Activated CD8-positive, alpha-beta T cell treated with anti-CD3 and anti-CD28 coated beads for 36 hours (primary cell): ENCODE data around the gene HCAR2. TPM values are rescaled to one million over a fixed set of nuclear protein-coding genes. Genes with fewer than 3 reads are reported as not detected.
"Not testable (repeated sequence)": the region's sequence is repeated elsewhere in the genome, so short reads cannot be mapped to it uniquely, and the experiment has no call there.

Experiments used
- ATAC-seq: fragments of 200-7000 bp; cut with Tn5 transposase; one replicate; pipeline ENCODE4 v1.10.0; 2021; ENCODE audit warnings: mild to moderate bottlenecking, moderate library complexity
- CTCF ChIA-PET: fragments of 350-600 bp; sonication (Branson Sonifier 250); formaldehyde crosslinking; loops from one replicate; lab custom pipeline; 2021; ENCODE audit warnings: antibody characterized with exemption; lab: Charles Lee
- POLR2A ChIA-PET: fragments of 350-600 bp; sonication (Branson Sonifier 250); formaldehyde crosslinking; loops from one replicate; lab custom pipeline; 2021; ENCODE audit warnings: antibody characterized with exemption; lab: Charles Lee
- DNase-seq: peaks from one replicate; pipeline ENCODE4 v3.0.0-alpha.2; 2020
- H3K27ac Mint-ChIP-seq: one replicate; pipeline ENCODE4 v1.8.0; 2021; ENCODE audit warnings: mild to moderate bottlenecking, mixed read lengths
- H3K27me3 Mint-ChIP-seq: one replicate; pipeline ENCODE4 v1.8.0; 2021; ENCODE audit warnings: mixed read lengths
- H3K36me3 Mint-ChIP-seq: one replicate; pipeline ENCODE4 v1.8.0; 2021; ENCODE audit warnings: low read depth, mixed read lengths
- H3K4me1 Mint-ChIP-seq: one replicate; pipeline ENCODE4 v1.8.0; 2021; ENCODE audit warnings: low read depth, mixed read lengths
- H3K4me3 Mint-ChIP-seq: one replicate; pipeline ENCODE4 v1.8.0; 2021; ENCODE audit warnings: mild to moderate bottlenecking, moderate library complexity, mixed read lengths
- H3K9me3 Mint-ChIP-seq: one replicate; pipeline ENCODE4 v1.8.0; 2021; ENCODE audit warnings: mixed read lengths
- CTCF ChIP-seq: fragments of 200-600 bp; IDR thresholded peaks from one replicate; pipeline ENCODE4 v1.8.0; 2022; ENCODE audit warnings: antibody characterized with exemption, mild to moderate bottlenecking
- intact Hi-C: fragments of 100-400 bp; cut with micrococcal nuclease; formaldehyde crosslinking; loops from one replicate; pipeline ENCODE4 v1.10.0; 2022
- total RNA-seq, 2 experiments: library from RNA; stranded (reverse); gene quantifications; one replicate each; pipeline ENCODE4 v1.2.3, GENCODE V29; 2021

Gene HCAR2
- total RNA-seq, 2 experiments from 2014 or later = not detected

GRCh38 chr12:122661938-122662337 lies 41.2 kb downstream of the HCAR2 start:
- ChIA-PET CTCF (no interaction called here), POLR2A (no interaction called here)
- H3K36me3 Mint-ChIP-seq = no peaks in the 10 kb centered on the region
- no peak for DNase-seq
- H3K4me3 Mint-ChIP-seq = no peak overlapping the region
- no peak for TF ChIP-seq CTCF
- H3K27me3 Mint-ChIP-seq = no peaks in the 10 kb centered on the region
- intact Hi-C loops = no loop called here
- H3K27ac Mint-ChIP-seq = no peak overlapping the region
- H3K9me3 Mint-ChIP-seq = no peaks in the 10 kb centered on the region
- H3K4me1 Mint-ChIP-seq = no peaks in the 10 kb centered on the region
- ATAC-seq = no peak

GRCh38 chr12:122661246-122661645 lies 41.9 kb downstream of the HCAR2 start:
- Mint-ChIP-seq H3K4me1 (no peaks in the 10 kb centered on the region), H3K4me3 (no peak overlapping the region), H3K27me3 (no peaks in the 10 kb centered on the region), H3K27ac (no peak overlapping the region), H3K36me3 (no peaks in the 10 kb centered on the region), H3K9me3 (no peaks in the 10 kb centered on the region)
- TF ChIP-seq CTCF = no peak
- POLR2A ChIA-PET = interaction anchor here (0.7 kb wide), 1 partner anchor 133 kb away, joined by 3 read pairs; no protein-coding TSS in a partner anchor
- no peak for DNase-seq
- ATAC-seq = no peak
- CTCF ChIA-PET = interaction anchor here (1.5 kb wide), 1 partner anchor 14 kb away, joined by 3 read pairs; no protein-coding TSS in a partner anchor
- intact Hi-C loops = no loop called here

- no peaks in the 10 kb centered on the region for H3K4me1 Mint-ChIP-seq
- no peak overlapping the region for H3K27ac Mint-ChIP-seq
- no peaks in the 10 kb centered on the region for H3K36me3 Mint-ChIP-seq
- TF ChIP-seq CTCF = no peak
- POLR2A ChIA-PET = no interaction called here
- no peaks in the 10 kb centered on the region for H3K9me3 Mint-ChIP-seq
- no peak for DNase-seq
- CTCF ChIA-PET = interaction anchor here (1.5 kb wide), 1 partner anchor 12 kb away, joined by 3 read pairs; no protein-coding TSS in a partner anchor
- intact Hi-C loops = no loop called here
- no peak for ATAC-seq
- no peaks in the 10 kb centered on the region for H3K27me3 Mint-ChIP-seq
- no peak overlapping the region for H3K4me3 Mint-ChIP-seq
Observed at GRCh38 chr12:122659579-122659978, 43.6 kb downstream of the HCAR2 start.

- H3K4me1 Mint-ChIP-seq = no peaks in the 10 kb centered on the region
- TF ChIP-seq CTCF = no peak
- intact Hi-C loops = no loop called here
- no peaks in the 10 kb centered on the region for H3K27me3 Mint-ChIP-seq
- no peaks in the 10 kb centered on the region for H3K36me3 Mint-ChIP-seq
- ATAC-seq = no peak
- ChIA-PET CTCF (interaction anchor here (2.2 kb wide), 1 partner anchor 137 kb away, joined by 5 read pairs; no protein-coding TSS in a partner anchor), POLR2A (no interaction called here)
- DNase-seq = no peak
- no peak overlapping the region for H3K27ac Mint-ChIP-seq
- no peak overlapping the region for H3K4me3 Mint-ChIP-seq
- no peaks in the 10 kb centered on the region for H3K9me3 Mint-ChIP-seq
Observed at GRCh38 chr12:122656298-122656697, 46.9 kb downstream of the HCAR2 start.

- H3K36me3 Mint-ChIP-seq, H3K9me3 Mint-ChIP-seq, H3K27me3 Mint-ChIP-seq, CTCF ChIA-PET, ATAC-seq, H3K4me1 Mint-ChIP-seq, DNase-seq, H3K27ac Mint-ChIP-seq, H3K4me3 Mint-ChIP-seq, POLR2A ChIA-PET, intact Hi-C loops: not testable (repeated sequence)
Observed at GRCh38 chr12:122653291-122653690, 49.9 kb downstream of the HCAR2 start.
